Subcutaneous adipose tissue (tissue), 4 donors: ENCODE measurements around the gene NEU3. TPM values are rescaled to one million over a fixed set of nuclear protein-coding genes. Genes with fewer than 3 reads are reported as not detected.

Experiments
- total RNA-seq, 4 donors: library from RNA; depleted of rRNA; stranded (reverse); fragments of >200 nt; gene quantifications; one replicate each; pipeline ENCODE4 v1.1.0, GENCODE V29; 2016
- TF ChIP-seq, protein P1 (sequence below): fragments of 450-650 bp; IDR thresholded peaks from one replicate; pipeline ENCODE4 v1.5.1; 2016; ENCODE audit warnings: low read depth, mild to moderate bottlenecking, control low read depth, antibody characterized with exemption, moderate library complexity

NEU3 gene
- total RNA-seq, 4 donors from 2014 or later: 7.9 to 16.5 (median 9.9) TPM

- TF ChIP-seq, protein P1, sequence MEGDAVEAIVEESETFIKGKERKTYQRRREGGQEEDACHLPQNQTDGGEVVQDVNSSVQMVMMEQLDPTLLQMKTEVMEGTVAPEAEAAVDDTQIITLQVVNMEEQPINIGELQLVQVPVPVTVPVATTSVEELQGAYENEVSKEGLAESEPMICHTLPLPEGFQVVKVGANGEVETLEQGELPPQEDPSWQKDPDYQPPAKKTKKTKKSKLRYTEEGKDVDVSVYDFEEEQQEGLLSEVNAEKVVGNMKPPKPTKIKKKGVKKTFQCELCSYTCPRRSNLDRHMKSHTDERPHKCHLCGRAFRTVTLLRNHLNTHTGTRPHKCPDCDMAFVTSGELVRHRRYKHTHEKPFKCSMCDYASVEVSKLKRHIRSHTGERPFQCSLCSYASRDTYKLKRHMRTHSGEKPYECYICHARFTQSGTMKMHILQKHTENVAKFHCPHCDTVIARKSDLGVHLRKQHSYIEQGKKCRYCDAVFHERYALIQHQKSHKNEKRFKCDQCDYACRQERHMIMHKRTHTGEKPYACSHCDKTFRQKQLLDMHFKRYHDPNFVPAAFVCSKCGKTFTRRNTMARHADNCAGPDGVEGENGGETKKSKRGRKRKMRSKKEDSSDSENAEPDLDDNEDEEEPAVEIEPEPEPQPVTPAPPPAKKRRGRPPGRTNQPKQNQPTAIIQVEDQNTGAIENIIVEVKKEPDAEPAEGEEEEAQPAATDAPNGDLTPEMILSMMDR: no peak
These were observed 38.3 kb upstream of the NEU3 start for GRCh38 chr11:74950374-74950969.

DNA sequence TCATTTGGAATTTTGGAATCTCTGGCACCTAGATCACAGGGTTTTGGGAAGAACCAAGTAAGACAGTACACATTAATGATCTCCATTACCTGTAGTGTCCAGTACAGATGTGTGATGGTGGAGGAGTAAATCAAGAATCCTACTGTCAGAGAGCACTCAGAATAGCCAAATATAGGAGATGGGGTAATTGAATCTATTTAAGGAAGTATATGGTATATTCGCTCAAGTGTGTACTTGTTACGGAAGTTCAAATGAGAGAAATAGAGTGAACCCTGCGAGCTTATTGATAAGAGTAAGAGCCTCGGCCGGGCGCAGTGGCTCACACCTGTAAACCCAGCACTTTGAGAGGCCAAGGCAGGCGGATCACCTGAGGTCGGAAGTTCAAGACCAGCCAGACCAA lies 37.5 kb upstream of the NEU3 start:
- TF ChIP-seq, protein P1: no peak

GRCh38 chr11:74952752-74953151 lies 36.0 kb upstream of the NEU3 start:
- TF ChIP-seq, protein P1: no peak

DNA sequence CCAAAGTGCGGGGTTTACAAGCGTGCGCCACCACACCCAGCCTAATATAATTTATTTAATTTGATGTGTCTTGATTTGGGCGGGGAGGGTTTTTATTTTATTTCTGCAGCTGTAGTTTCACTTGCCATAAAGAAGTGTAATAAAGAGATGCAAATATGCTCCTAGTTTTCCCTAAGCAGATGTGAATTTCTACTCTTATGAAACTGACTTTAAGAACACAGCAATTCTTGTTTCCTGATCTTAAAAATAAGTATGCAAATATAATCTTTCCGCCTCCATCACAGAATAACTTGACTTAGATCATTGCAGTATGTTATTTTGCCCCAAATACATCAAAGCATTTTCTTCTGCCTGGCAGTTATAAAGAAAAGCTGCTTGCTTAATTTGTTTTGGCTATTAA lies 35.3 kb upstream of the NEU3 start:
- TF ChIP-seq, protein P1: no peak

DNA sequence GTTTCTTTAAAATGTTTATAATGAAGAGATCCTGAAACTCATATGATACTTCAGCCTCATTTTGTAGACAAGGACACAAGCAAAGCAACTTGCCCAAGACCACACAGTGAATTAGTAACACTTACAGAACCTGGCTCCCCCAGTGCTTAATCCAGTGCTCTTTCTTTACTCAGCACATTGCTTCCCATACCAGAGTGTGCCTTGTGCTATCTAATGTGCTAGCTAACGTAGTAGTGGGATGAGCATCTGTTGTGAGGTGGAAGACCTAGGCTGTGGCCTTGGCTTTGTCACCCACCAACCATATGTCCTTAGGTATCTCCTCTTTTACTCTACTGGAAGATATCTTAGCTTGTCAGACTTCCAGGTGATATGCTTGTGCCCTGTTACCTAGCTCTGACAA lies 34.5 kb upstream of the NEU3 start:
- TF ChIP-seq, protein P1: no peak

- TF ChIP-seq, protein P1: no peak
These were observed 32.2 kb upstream of the NEU3 start for GRCh38 chr11:74956397-74957015.

GRCh38 chr11:74957937-74958629 lies 30.6 kb upstream of the NEU3 start:
- TF ChIP-seq, protein P1: no peak
